ENCODE results near the gene MID1. TPM values are rescaled to one million over a fixed set of nuclear protein-coding genes. Genes with fewer than 3 reads are reported as not detected.

The MID1 gene
- total RNA-seq, 2 donors from 2014 or later: 22.2 to 36.5 TPM

- no peak for DNase-seq (ENCODE audit: low spot score)
- intact Hi-C loops (cut with DNase I): no loop called here
Measured at GRCh38 chrX:10582215-10582733, 38.1 kb downstream of the MID1 start.

GRCh38 chrX:10579112-10580011, 41.0 kb downstream of the MID1 start:
- intact Hi-C loops (cut with DNase I): no loop called here
- DNase-seq (ENCODE audit: low spot score): no peak

DNA sequence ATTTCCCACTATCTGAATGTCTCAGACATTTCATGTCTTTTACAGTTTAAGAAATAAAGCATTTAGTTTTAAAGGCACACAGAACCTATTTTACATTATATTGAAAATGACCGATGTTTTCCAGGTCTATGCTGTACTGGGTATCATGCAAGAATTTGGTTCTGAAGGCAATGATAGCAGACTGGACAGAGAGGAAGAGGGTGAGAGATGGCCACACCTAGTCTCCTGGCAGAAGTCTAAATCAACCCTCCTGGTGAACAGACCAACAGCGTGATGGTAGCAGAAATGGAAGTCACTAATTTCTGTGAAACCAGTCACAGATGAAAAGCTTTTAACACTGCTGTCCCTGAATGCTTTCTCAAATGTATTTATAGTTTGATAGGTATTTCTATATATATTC, 41.9 kb downstream of the MID1 start:
- DNase-seq (ENCODE audit: low spot score): no peak
- intact Hi-C loops (cut with DNase I): no loop called here

DNA sequence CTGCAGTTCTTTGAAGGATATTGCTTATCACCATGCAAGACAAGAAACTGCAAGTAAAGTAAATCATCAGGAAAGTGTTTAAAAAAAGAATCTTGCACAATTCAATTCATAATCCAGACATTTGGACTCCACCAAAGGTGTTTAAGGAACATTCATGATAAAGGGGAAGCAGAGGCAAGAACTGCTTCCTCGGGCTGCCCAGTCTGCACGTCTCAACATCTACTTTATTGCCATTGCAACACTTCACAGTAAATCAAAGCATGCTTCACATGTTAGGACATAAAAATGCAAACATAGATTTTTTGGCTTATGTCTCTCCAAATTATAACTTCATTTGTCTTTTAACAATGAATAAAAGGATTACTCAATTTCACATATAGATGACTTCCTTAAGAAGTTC, 42.5 kb downstream of the MID1 start:
- no peak for DNase-seq (ENCODE audit: low spot score)
- intact Hi-C loops (cut with DNase I): no loop called here

GRCh38 chrX:10576777-10577447, 43.5 kb downstream of the MID1 start:
- no peak for DNase-seq (ENCODE audit: low spot score)
- intact Hi-C loops (cut with DNase I): no loop called here

- intact Hi-C loops (cut with DNase I): no loop called here
- no peak for DNase-seq (ENCODE audit: low spot score)
Measured at GRCh38 chrX:10576186-10576585, 44.2 kb downstream of the MID1 start.

GRCh38 chrX:10574663-10575062, 45.7 kb downstream of the MID1 start:
- intact Hi-C loops (cut with DNase I): no loop called here
- no peak for DNase-seq (ENCODE audit: low spot score)

GRCh38 chrX:10571260-10571659, 49.1 kb downstream of the MID1 start:
- no peak for DNase-seq (ENCODE audit: low spot score)
- intact Hi-C loops (cut with DNase I): no loop called here

GRCh38 chrX:10570601-10571000, 49.8 kb downstream of the MID1 start:
- intact Hi-C loops (cut with DNase I): no loop called here
- no peak for DNase-seq (ENCODE audit: low spot score)

- no peak for DNase-seq (ENCODE audit: low spot score)
- intact Hi-C loops (cut with DNase I): no loop called here
Measured at GRCh38 chrX:10569946-10570345, 50.4 kb downstream of the MID1 start.

GRCh38 chrX:10568428-10568827, 52.0 kb downstream of the MID1 start:
- DNase-seq (ENCODE audit: low spot score): no peak
- intact Hi-C loops (cut with DNase I): no loop called here

GRCh38 chrX:10567136-10567535, 53.2 kb downstream of the MID1 start:
- intact Hi-C loops (cut with DNase I): no loop called here
- DNase-seq (ENCODE audit: low spot score): no peak

DNA sequence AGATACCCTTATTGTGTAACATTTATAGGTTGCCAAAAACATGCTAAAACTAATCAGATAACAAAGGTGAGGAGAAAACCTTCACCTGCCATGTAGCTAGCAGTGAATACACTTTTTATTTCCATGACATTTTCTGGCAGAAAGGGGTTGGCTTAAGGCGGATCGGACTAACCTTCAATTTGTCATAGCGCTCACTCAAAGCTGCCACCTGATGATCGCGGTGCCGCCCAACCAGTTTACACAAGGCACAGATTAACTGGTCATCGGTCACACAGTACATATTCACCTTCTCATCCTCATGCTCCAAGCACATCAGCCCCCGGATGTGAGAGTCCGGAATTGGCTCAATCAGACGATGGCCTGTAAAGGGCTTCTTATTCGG, 53.7 kb downstream of the MID1 start:
- intact Hi-C loops (cut with DNase I): no loop called here
- DNase-seq (ENCODE audit: low spot score): no peak

DNA sequence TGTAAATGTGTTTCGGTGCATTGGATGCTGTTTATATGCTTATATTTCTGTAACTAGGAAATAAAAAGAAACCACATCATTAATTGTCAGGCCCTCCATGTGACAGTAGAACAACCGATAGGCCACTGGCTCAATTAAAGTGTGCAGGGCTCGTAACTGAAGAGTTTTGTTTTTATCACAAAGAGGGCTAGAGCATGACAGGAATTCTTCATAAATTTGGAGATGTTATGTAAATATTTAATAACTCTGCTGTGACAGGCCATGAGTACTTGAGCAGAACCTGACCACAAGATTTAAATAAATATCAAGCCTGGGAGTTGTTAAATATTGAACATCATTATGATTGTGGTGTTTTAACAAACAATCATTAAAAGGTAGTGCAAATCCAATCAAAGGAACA, 55.9 kb downstream of the MID1 start:
- DNase-seq (ENCODE audit: low spot score): no peak
- intact Hi-C loops (cut with DNase I): no loop called here

DNA sequence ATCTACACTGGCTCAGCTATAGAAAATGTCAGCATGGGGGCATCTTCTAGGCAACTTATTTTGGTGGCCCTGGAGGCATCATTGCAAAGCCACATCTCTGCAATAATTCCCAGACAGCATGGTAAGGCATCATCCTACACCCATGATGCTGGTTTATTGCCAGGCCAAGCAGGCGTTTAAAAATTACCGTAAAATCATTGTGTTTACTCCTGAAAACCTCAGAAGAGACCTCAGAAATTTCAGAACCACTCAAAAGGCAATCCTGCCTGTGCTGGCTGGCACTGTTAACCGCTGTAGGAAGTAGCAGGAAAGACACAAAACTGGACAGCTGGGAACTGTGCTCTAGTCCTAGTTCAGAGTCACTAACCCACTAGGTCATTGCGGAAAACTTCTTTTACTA, 63.2 kb downstream of the MID1 start:
- no peak for DNase-seq (ENCODE audit: low spot score)
- intact Hi-C loops (cut with DNase I): no loop called here

GRCh38 chrX:10556405-10556804, 64.0 kb downstream of the MID1 start:
- DNase-seq (ENCODE audit: low spot score): no peak
- intact Hi-C loops (cut with DNase I): no loop called here

DNA sequence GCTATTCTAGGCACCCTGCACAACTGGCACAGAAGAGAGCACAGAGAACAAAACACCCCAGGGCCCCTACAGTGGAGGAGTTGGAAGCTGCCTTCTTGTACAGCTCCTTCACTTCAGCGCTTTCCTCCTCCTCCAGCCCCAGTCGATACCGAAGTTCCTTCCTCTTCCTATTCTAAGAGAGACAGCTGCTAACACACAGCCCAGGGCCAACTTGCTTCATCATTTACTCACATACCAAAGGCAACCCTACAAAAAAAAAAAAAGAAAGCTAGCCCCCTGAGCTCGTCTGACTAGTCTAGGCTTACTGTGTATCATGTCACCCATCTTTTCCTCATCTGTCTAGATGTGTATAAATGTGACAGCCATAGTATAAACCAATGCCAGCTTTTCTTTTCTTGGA, 64.5 kb downstream of the MID1 start:
- no peak for DNase-seq (ENCODE audit: low spot score)
- intact Hi-C loops (cut with DNase I): no loop called here

DNA sequence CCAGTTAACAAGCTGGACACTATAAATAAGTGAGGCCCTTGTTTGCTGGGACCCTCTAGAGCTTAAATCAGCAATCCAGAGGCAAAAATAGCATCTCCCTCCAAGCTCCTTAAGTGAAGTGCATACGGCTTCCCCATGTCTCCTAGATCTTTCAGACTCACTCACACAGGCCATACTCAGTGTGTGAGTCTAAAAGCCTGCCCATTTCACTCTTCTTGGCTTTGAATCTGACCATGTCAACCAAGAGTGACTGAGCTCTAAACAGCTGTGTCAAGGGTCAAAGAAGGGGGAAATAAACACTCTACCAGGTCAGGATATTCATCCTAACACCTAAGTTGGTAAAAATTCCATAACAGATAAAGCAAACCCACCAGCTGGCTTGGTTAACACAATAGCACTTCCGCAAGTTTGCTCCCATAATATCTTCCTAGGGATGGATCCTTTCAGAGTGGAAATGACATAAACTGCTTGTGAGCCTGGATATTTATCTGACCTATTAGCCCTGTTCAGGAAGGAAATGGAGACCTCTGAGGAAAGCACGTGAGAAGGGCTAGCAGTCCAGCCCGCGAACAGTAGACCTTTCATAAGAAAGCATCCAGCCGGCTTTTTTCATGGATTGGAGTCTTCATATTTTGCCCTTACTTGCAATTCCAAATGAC, 65.6 kb downstream of the MID1 start:
- intact Hi-C loops (cut with DNase I): no loop called here

GRCh38 chrX:10549280-10549679, 71.1 kb downstream of the MID1 start:
- intact Hi-C loops (cut with DNase I): no loop called here
- no peak for DNase-seq (ENCODE audit: low spot score)

More for the DNA sequence above, 65.6 kb downstream of the MID1 start:
- no peak for DNase-seq (ENCODE audit: low spot score)

GRCh38 chrX:10548688-10549087, 71.7 kb downstream of the MID1 start:
- no peak for DNase-seq (ENCODE audit: low spot score)
- intact Hi-C loops (cut with DNase I): no loop called here

Data from posterior vena cava (tissue), 2 donors.